Urinary bladder (tissue), 4 donors: ENCODE results near the gene MYO3B. TPM values are rescaled to one million over a fixed set of nuclear protein-coding genes. Genes with fewer than 3 reads are reported as not detected.

Experiments used
- DNase-seq: peaks from one replicate; pipeline ENCODE4 v3.0.0-alpha.2; 2015; ENCODE audit errors: extremely low spot score
- H3K27ac ChIP-seq: one replicate; pipeline ENCODE4 v1.5.1; 2013; ENCODE audit warnings: low read depth, mild to moderate bottlenecking, moderate library complexity
- H3K36me3 ChIP-seq: one replicate; pipeline ENCODE4 v1.6.1; 2013; ENCODE audit warnings: mild to moderate bottlenecking, moderate library complexity; ENCODE audit not compliant: insufficient read depth
- H3K4me1 ChIP-seq: one replicate; pipeline ENCODE4 v1.6.1; 2013; ENCODE audit warnings: mild to moderate bottlenecking, moderate library complexity; ENCODE audit not compliant: insufficient read depth
- H3K4me3 ChIP-seq: one replicate; pipeline ENCODE4 v1.5.1; 2013; ENCODE audit warnings: low read depth, low read length
- WGBS: extraction: QIAGEN DNeasy Blood & Tissue Kit; methylation state at CpG from one replicate; pipeline ENCODE4 v1.1.7; 2013; 5-methylcytosine and 5-hydroxymethylcytosine counted together
- polyA plus RNA-seq: library from polyadenylated mRNA; stranded (reverse); fragments of 200-250 nt; gene quantifications from one replicate; pipeline ENCODE4 v1.2.3, GENCODE V29; 2013
- total RNA-seq: library from RNA; depleted of rRNA; stranded (reverse); fragments of >200 nt; gene quantifications from one replicate; pipeline ENCODE4 v1.2.3, GENCODE V29; 2014
- donor health status: healthy with polysubstance abuse.
- donor health status: healthy.

The MYO3B gene
- total and polyA plus RNA-seq, 2 donors: 0.44 to 2.8 TPM

GRCh38 chr2:170148161-170148560 lies 29.8 kb upstream of the MYO3B start:
- Histone ChIP-seq H3K27ac (no peak overlapping the region), H3K36me3 (no peaks in the 10 kb centered on the region), H3K4me3 (no peak overlapping the region), H3K4me1 (no peaks in the 10 kb centered on the region)
- DNase-seq: no peak

GRCh38 chr2:170152421-170152820 lies 25.5 kb upstream of the MYO3B start:
- no peak overlapping the region for H3K27ac ChIP-seq
- no peaks in the 10 kb centered on the region for H3K36me3 ChIP-seq
- no peak overlapping the region for H3K4me3 ChIP-seq
- 98% methylated on average over 1 of the region's 1 CpG for WGBS
- no peaks in the 10 kb centered on the region for H3K4me1 ChIP-seq
- no peak for DNase-seq

GRCh38 chr2:170155022-170155722 lies 22.8 kb upstream of the MYO3B start:
- no peak for DNase-seq
- Histone ChIP-seq H3K4me3 (no peak overlapping the region), H3K27ac (no peak overlapping the region), H3K36me3 (no peaks in the 10 kb centered on the region), H3K4me1 (no peaks in the 10 kb centered on the region)
- 21% methylated on average over 8 of the region's 8 CpGs for WGBS

GRCh38 chr2:170155723-170156253 lies 22.2 kb upstream of the MYO3B start:
- H3K27ac ChIP-seq: no peak overlapping the region
- no peaks in the 10 kb centered on the region for H3K4me1 ChIP-seq
- no peak overlapping the region for H3K4me3 ChIP-seq
- H3K36me3 ChIP-seq: no peaks in the 10 kb centered on the region
- no peak for DNase-seq
- WGBS: 60% methylated on average over 7 of the region's 7 CpGs

GRCh38 chr2:170156592-170156991 lies 21.4 kb upstream of the MYO3B start:
- Histone ChIP-seq H3K4me3 (no peak overlapping the region), H3K4me1 (no peaks in the 10 kb centered on the region), H3K27ac (no peak overlapping the region), H3K36me3 (no peaks in the 10 kb centered on the region)
- DNase-seq: no peak
- 82% methylated on average over 3 of the region's 3 CpGs for WGBS

GRCh38 chr2:170157025-170157684 lies 20.8 kb upstream of the MYO3B start:
- H3K4me3 ChIP-seq: no peak overlapping the region
- WGBS: 63% methylated on average over 3 of the region's 3 CpGs
- DNase-seq: no peak

GRCh38 chr2:170159060-170159459 lies 18.9 kb upstream of the MYO3B start:
- Histone ChIP-seq H3K27ac (no peak overlapping the region), H3K36me3 (no peaks in the 10 kb centered on the region)

More at GRCh38 chr2:170157025-170157684, 20.8 kb upstream of the MYO3B start:
- Histone ChIP-seq H3K36me3 (no peaks in the 10 kb centered on the region), H3K4me1 (no peaks in the 10 kb centered on the region), H3K27ac (no peak overlapping the region)

GRCh38 chr2:170161516-170162270 lies 16.3 kb upstream of the MYO3B start:
- Histone ChIP-seq H3K4me1 (no peaks in the 10 kb centered on the region), H3K4me3 (no peak overlapping the region), H3K36me3 (no peaks in the 10 kb centered on the region), H3K27ac (no peak overlapping the region)
- 83% methylated on average over 4 of the region's 4 CpGs for WGBS
- DNase-seq: no peak

More at GRCh38 chr2:170159060-170159459, 18.9 kb upstream of the MYO3B start:
- no peak for DNase-seq
- Histone ChIP-seq H3K4me3 (no peak overlapping the region), H3K4me1 (no peaks in the 10 kb centered on the region)

- WGBS: 91% methylated on average over 4 of the region's 4 CpGs
- no peak overlapping the region for H3K27ac ChIP-seq
- no peak for DNase-seq
- no peaks in the 10 kb centered on the region for H3K36me3 ChIP-seq
- H3K4me3 ChIP-seq: no peak overlapping the region
- H3K4me1 ChIP-seq: no peaks in the 10 kb centered on the region
Observed at GRCh38 chr2:170162271-170162632, 15.7 kb upstream of the MYO3B start.

GRCh38 chr2:170163411-170164065 lies 14.4 kb upstream of the MYO3B start:
- 85% methylated on average over 6 of the region's 6 CpGs for WGBS
- Histone ChIP-seq H3K36me3 (no peaks in the 10 kb centered on the region), H3K4me3 (no peak overlapping the region), H3K27ac (no peak overlapping the region), H3K4me1 (no peaks in the 10 kb centered on the region)
- no peak for DNase-seq

- DNase-seq: no peak
- 75% methylated on average over 2 of the region's 2 CpGs for WGBS
- no peak overlapping the region for H3K27ac ChIP-seq
- H3K4me1 ChIP-seq: no peaks in the 10 kb centered on the region
- H3K36me3 ChIP-seq: no peaks in the 10 kb centered on the region
- H3K4me3 ChIP-seq: no peak overlapping the region
Observed at GRCh38 chr2:170165129-170165528, 12.8 kb upstream of the MYO3B start.

- no peak for DNase-seq
- no peak overlapping the region for H3K27ac ChIP-seq
- H3K36me3 ChIP-seq: no peaks in the 10 kb centered on the region
- H3K4me1 ChIP-seq: no peaks in the 10 kb centered on the region
- WGBS: 100% methylated on average over 1 of the region's 1 CpG
- H3K4me3 ChIP-seq: no peak overlapping the region
Observed at GRCh38 chr2:170166735-170167134, 11.2 kb upstream of the MYO3B start.

- 35% methylated on average over 5 of the region's 5 CpGs for WGBS
- H3K4me3 ChIP-seq: no peak overlapping the region
- no peak overlapping the region for H3K27ac ChIP-seq
- no peaks in the 10 kb centered on the region for H3K36me3 ChIP-seq
- DNase-seq: no peak
- no peaks in the 10 kb centered on the region for H3K4me1 ChIP-seq
Observed at GRCh38 chr2:170170281-170171040, 7.5 kb upstream of the MYO3B start.
